Adrenal gland (tissue), 12 donors: Measurements from ENCODE around the gene CTSL. TPM values are rescaled to one million over a fixed set of nuclear protein-coding genes. Genes with fewer than 3 reads are reported as not detected.

Source experiments
- DNase-seq, 7 donors: peaks; one replicate each; pipeline ENCODE4 v3.0.0-alpha.2; 2019 to 2020
- H3K27ac ChIP-seq, 5 donors: fragments of 200-600 bp; sonication (generic) in 4 of 5; 1 replicate in 3 of 5; 2 replicates in 2 of 5; pipeline versions ENCODE4 v1.5.1 to v1.8.0; 2016 to 2020; ENCODE audit warnings: mild to moderate bottlenecking in 1 of 5
- H3K27me3 ChIP-seq: fragments of 200-600 bp; 2 replicates; pipeline ENCODE4 v1.8.0; 2021
- H3K36me3 ChIP-seq, 2 donors: fragments of 200-600 bp; replicated peaks in 1 of 2; 1 replicate in 1 of 2; 2 replicates in 1 of 2; pipeline versions ENCODE4 v1.5.1 to v1.8.0; 2018 to 2022
- H3K4me1 ChIP-seq, 2 donors: fragments of 200-600 bp; replicated peaks in 1 of 2; 1 replicate in 1 of 2; 2 replicates in 1 of 2; pipeline versions ENCODE4 v1.5.1 to v1.8.0; 2018 to 2021
- H3K4me3 ChIP-seq, 4 donors: fragments of 200-600 bp; sonication (generic) in 3 of 4; one replicate each; pipeline ENCODE4 v1.5.1; 2016 to 2018
- H3K9me3 ChIP-seq, 3 donors: fragments of 200-600 bp; sonication (generic) in 1 of 3; replicated peaks in 1 of 3; 1 replicate in 2 of 3; 2 replicates in 1 of 3; pipeline versions ENCODE4 v1.5.1 to v1.8.0; 2016 to 2021
- CTCF ChIP-seq, 6 experiments: fragments of 450-650 bp in 4 of 6; fragments of 200-600 bp in 2 of 6; sonication (generic) in 1 of 6; IDR thresholded peaks; 1 replicate in 5 of 6; 2 replicates in 1 of 6; pipeline versions ENCODE4 v1.5.1 to v1.8.0; 2016 to 2021; ENCODE audit warnings: antibody characterized with exemption in 6 of 6, mild to moderate bottlenecking in 2 of 6, moderate library complexity in 1 of 6
- POLR2A ChIP-seq, 2 donors: fragments of 450-650 bp; IDR thresholded peaks; one replicate each; pipeline ENCODE4 v1.6.1; 2017; ENCODE audit warnings: antibody characterized with exemption in 2 of 2, mild to moderate bottlenecking in 2 of 2, moderate library complexity in 1 of 2
- WGBS, 4 donors: extraction: QIAGEN DNeasy Blood & Tissue Kit in 2 of 4; methylation state at CpG; one replicate each; pipeline versions ENCODE4 v1.1.5 to v1.1.7; 2013 to 2017; 5-methylcytosine and 5-hydroxymethylcytosine counted together
- intact Hi-C, 2 donors: fragments of 100-400 bp; cut with DNase I; formaldehyde crosslinking; loops; one replicate each; pipeline versions ENCODE4 v1.14.1 to v1.15.0; 2022 to 2023
- polyA plus RNA-seq, 3 donors: library from polyadenylated mRNA; stranded (reverse); fragments of 200-250 nt in 2 of 3; fragments of 350-450 nt in 1 of 3; fragmentation: Illumina TruSeq in 1 of 3; extraction: RNeasy Lipid Tissue Mini Kit (QIAGEN cat#74804) in 1 of 3; gene quantifications; one replicate each; pipeline ENCODE4 v1.2.3, GENCODE V29; 2013 to 2014
- total RNA-seq, 9 donors: library from RNA; depleted of rRNA in 4 of 9; stranded (reverse); fragments of >200 nt in 4 of 9; fragments of 120-200 nt in 1 of 9; fragmentation: NEBNext Ultra II Directional in 1 of 9; extraction: Animal tissue kit (Norgen Biotek cat#: 25700) in 1 of 9; gene quantifications; one replicate each; pipeline versions ENCODE4 v1.1.0 to v1.2.4, GENCODE V29; 2013 to 2023
- donor health status: healthy with polysubstance abuse.
- donor health status: Bipolar disorder and iron deficiency.
- donor health status: DM: yes; HTN: yes; CAD: no.
- donor health status: DM: no; HTN: no; CAD: no.
- donor health status: DM: no; HTN: no; CAD: no.
- donor health status: DM: yes; HTN: yes; CAD: no.

CTSL gene
- total and polyA plus RNA-seq, 12 donors, result 65.2 to 208 (median 136) TPM

GRCh38 chr9:87682618-87683017 is 43.3 kb upstream of the CTSL start:
- Histone ChIP-seq H3K27ac (no peak overlapping the region), H3K27me3 (no peaks in the 10 kb centered on the region), H3K4me1 (peaks cover 0 to 13% of the 10 kb centered on the region in 2 donors), H3K9me3 (no peaks in the 10 kb centered on the region), H3K36me3 (no peaks in the 10 kb centered on the region), H3K4me3 (no peak overlapping the region)
- WGBS, 4 donors, result 86 to 89% (median 87%) methylated on average over 4 of the region's 4 CpGs
- TF ChIP-seq CTCF (IDR thresholded peaks at IDR 0.05) (no peak), POLR2A (IDR thresholded peaks at IDR 0.05) (no peak)
- intact Hi-C loops, result loop anchor here (5.0 to 10.0 kb wide), 2 partner anchors 130 to 362 kb away; no protein-coding TSS in a partner anchor
- DNase-seq, result peak in 1 of 7 donors; percentile 9

- 73 to 82% (median 79%) methylated on average over 13 to 24 of the region's 24 CpGs for WGBS, 4 donors
- no peak overlapping the region for H3K27ac ChIP-seq
Measured at GRCh38 chr9:87683751-87684626, 41.9 kb upstream of the CTSL start.

GRCh38 chr9:87684627-87685219 is 41.2 kb upstream of the CTSL start:
- DNase-seq, result peak in 6 of 7 donors; percentile 53 to 83 (median 64)
- WGBS, 4 donors, result 23 to 59% (median 31%) methylated on average over 10 to 11 of the region's 11 CpGs
- peak overlapping the region in 2 of 5 donors; percentile 13 to 48 for H3K27ac ChIP-seq
- intact Hi-C loops, result loop anchor here (2.0 to 10.0 kb wide), 3 partner anchors 126 to 360 kb away; no protein-coding TSS in a partner anchor
- no peak overlapping the region for H3K4me3 ChIP-seq
- no peaks in the 10 kb centered on the region for H3K27me3 ChIP-seq
- H3K4me1 ChIP-seq, result peaks cover 0 to 13% of the 10 kb centered on the region in 2 donors
- no peaks in the 10 kb centered on the region for H3K9me3 ChIP-seq
- H3K36me3 ChIP-seq, result no peaks in the 10 kb centered on the region
- TF ChIP-seq CTCF (IDR thresholded peaks at IDR 0.05), result peak; percentile 65 to 83 (median 73)
- TF ChIP-seq POLR2A (IDR thresholded peaks at IDR 0.05), result no peak

More at GRCh38 chr9:87683751-87684626, 41.9 kb upstream of the CTSL start:
- H3K4me1 ChIP-seq, result peaks cover 0 to 13% of the 10 kb centered on the region in 2 donors
- H3K27me3 ChIP-seq, result no peaks in the 10 kb centered on the region
- H3K36me3 ChIP-seq, result no peaks in the 10 kb centered on the region
- no peak for TF ChIP-seq POLR2A (IDR thresholded peaks at IDR 0.05)
- TF ChIP-seq CTCF (IDR thresholded peaks at IDR 0.05), result no peak
- no peaks in the 10 kb centered on the region for H3K9me3 ChIP-seq
- intact Hi-C loops, result loop anchor here (2.0 to 10.0 kb wide), 3 partner anchors 127 to 361 kb away; no protein-coding TSS in a partner anchor
- DNase-seq, result peak in 1 of 7 donors; percentile 20
- no peak overlapping the region for H3K4me3 ChIP-seq

GRCh38 chr9:87685441-87685840 is 40.5 kb upstream of the CTSL start:
- WGBS, 4 donors, result 61 to 76% (median 64%) methylated on average over 4 of the region's 4 CpGs
- Histone ChIP-seq H3K36me3 (no peaks in the 10 kb centered on the region), H3K27ac (peak overlapping the region; percentile 3 to 73 (median 13)), H3K9me3 (no peaks in the 10 kb centered on the region), H3K4me3 (no peak overlapping the region), H3K27me3 (no peaks in the 10 kb centered on the region), H3K4me1 (peaks cover 0 to 13% of the 10 kb centered on the region in 2 donors)
- intact Hi-C loops, result loop anchor here in 1 of 2 donors (2.0 to 10.0 kb wide), 2 partner anchors 125 to 359 kb away; no protein-coding TSS in a partner anchor
- peak in 1 of 7 donors; percentile 8 for DNase-seq
- TF ChIP-seq POLR2A (IDR thresholded peaks at IDR 0.05) (no peak), CTCF (IDR thresholded peaks at IDR 0.05) (no peak)
